ENCODE measurements around the gene NLK.
"Not testable (repeated sequence)": the region's sequence is repeated elsewhere in the genome, so short reads cannot be mapped to it uniquely, and the experiment has no call there.

The NLK gene

GRCh38 chr17:28230607-28231006, 188.1 kb downstream of the NLK start:
- DNase-seq (ENCODE audit: low spot score) = not testable (repeated sequence)

GRCh38 chr17:28231624-28232023, 189.1 kb downstream of the NLK start:
- DNase-seq (ENCODE audit: low spot score) = not testable (repeated sequence)

- not testable (repeated sequence) for DNase-seq (ENCODE audit: low spot score)
Observed at GRCh38 chr17:28232966-28233870, 190.7 kb downstream of the NLK start.

GRCh38 chr17:28233872-28234856, 191.7 kb downstream of the NLK start:
- DNase-seq (ENCODE audit: low spot score) = not testable (repeated sequence)

- not testable (repeated sequence) for DNase-seq (ENCODE audit: low spot score)
Observed at GRCh38 chr17:28235066-28235700, 192.7 kb downstream of the NLK start.

GRCh38 chr17:28236033-28236653, 193.7 kb downstream of the NLK start:
- not testable (repeated sequence) for DNase-seq (ENCODE audit: low spot score)

- not testable (repeated sequence) for DNase-seq (ENCODE audit: low spot score)
Observed at GRCh38 chr17:28238547-28239270, 196.2 kb downstream of the NLK start.

GRCh38 chr17:28239271-28239624, 196.8 kb downstream of the NLK start:
- DNase-seq (ENCODE audit: low spot score) = no peak

GRCh38 chr17:28240688-28241340, 198.3 kb downstream of the NLK start:
- no peak for DNase-seq (ENCODE audit: low spot score)

- DNase-seq (ENCODE audit: low spot score) = no peak
Observed at GRCh38 chr17:28242791-28243190, 200.3 kb downstream of the NLK start.

GRCh38 chr17:28243268-28243667, 200.8 kb downstream of the NLK start:
- DNase-seq (ENCODE audit: low spot score) = not testable (repeated sequence)

- no peak for DNase-seq (ENCODE audit: low spot score)
Observed at GRCh38 chr17:28244446-28244845, 202.0 kb downstream of the NLK start.

Data from putamen (tissue), 1 donor.